ENCODE results near the gene POLR2F. TPM values are rescaled to one million over a fixed set of nuclear protein-coding genes. Genes with fewer than 3 reads are reported as not detected.

POLR2F gene
- polyA plus RNA-seq, 1 experiment: 87.4 TPM

DNA sequence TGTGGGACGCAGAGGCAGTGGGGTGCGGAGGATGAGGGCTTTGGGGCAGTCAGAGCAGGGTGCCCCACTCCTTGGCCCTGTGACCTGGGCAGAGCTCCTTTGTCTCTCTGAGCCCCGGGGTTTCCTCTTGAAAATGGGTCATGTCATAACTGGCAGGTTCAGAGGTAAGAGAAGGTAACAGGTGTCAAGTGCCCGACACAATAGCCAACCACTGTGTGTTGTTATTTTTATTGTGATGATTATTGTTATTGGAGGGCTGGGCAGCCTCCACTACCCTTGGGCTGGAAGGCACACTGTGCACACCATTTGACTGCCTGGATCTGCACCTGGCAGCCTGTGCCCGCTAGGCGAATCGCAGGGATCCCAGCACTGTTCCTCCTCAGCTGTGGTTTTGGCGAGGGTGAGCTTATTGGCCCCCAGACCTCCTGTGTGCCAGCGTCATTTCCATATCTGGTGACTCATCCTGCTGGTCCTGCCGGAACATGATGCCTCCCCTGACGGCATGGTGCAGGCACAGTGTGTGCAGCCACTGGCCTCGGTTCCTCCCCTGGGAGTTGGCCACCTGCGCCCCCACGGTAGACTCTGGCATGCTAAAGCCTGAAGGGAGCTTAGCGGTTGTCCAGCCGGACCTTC, 46.3 kb downstream of the POLR2F start:
- no peak for DNase-seq (ENCODE audit: low read depth, low spot score)
- no peaks in the 10 kb centered on the region for H3K9me3 ChIP-seq (ENCODE audit: control insufficient read depth, insufficient read depth, low read length)
- no peak overlapping the region for H3K4me3 ChIP-seq (ENCODE audit: low read depth, low read length)
- TF ChIP-seq, protein P1, sequence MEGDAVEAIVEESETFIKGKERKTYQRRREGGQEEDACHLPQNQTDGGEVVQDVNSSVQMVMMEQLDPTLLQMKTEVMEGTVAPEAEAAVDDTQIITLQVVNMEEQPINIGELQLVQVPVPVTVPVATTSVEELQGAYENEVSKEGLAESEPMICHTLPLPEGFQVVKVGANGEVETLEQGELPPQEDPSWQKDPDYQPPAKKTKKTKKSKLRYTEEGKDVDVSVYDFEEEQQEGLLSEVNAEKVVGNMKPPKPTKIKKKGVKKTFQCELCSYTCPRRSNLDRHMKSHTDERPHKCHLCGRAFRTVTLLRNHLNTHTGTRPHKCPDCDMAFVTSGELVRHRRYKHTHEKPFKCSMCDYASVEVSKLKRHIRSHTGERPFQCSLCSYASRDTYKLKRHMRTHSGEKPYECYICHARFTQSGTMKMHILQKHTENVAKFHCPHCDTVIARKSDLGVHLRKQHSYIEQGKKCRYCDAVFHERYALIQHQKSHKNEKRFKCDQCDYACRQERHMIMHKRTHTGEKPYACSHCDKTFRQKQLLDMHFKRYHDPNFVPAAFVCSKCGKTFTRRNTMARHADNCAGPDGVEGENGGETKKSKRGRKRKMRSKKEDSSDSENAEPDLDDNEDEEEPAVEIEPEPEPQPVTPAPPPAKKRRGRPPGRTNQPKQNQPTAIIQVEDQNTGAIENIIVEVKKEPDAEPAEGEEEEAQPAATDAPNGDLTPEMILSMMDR (IDR thresholded peaks at IDR 0.05; ENCODE audit: low read depth, low read length): no peak
- ChIA-PET CTCF (no interaction called here), POLR2A (no interaction called here)
- H3K27me3 ChIP-seq (ENCODE audit: control insufficient read depth, insufficient read depth, low read length): peaks cover 29% of the 10 kb centered on the region
- no peak overlapping the region for H3K27ac ChIP-seq (ENCODE audit: low read depth, low read length)

DNA sequence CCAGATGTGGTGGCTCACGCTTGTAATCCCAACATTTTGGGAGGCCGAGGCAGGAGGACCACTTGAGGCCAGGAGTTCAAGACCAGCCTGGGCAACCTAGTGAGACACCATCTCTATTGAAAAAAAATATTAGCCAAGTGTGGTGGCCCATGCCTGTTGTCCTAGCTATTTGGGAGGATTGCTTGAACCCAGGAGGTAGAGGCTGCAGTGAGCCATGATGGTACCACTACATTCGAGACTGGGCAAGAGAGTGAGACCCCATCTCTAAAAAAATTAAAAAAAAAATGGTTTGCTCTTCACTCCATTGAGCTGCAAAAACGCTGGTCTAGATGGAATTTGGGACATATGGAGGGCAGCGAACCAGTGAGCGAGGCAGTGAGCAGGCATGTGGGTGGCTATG, 52.4 kb downstream of the POLR2F start:
- Histone ChIP-seq H3K27me3 (ENCODE audit: control insufficient read depth, insufficient read depth, low read length) (peaks cover 15% of the 10 kb centered on the region), H3K4me3 (ENCODE audit: low read depth, low read length) (no peak overlapping the region), H3K9me3 (ENCODE audit: control insufficient read depth, insufficient read depth, low read length) (no peaks in the 10 kb centered on the region), H3K27ac (ENCODE audit: low read depth, low read length) (no peak overlapping the region)
- CTCF ChIA-PET: no interaction called here
- no peak for DNase-seq (ENCODE audit: low read depth, low spot score)
- TF ChIP-seq, protein P1 (IDR thresholded peaks at IDR 0.05; ENCODE audit: low read depth, low read length): no peak
- POLR2A ChIA-PET: interaction anchor here (0.7 kb wide), 1 partner anchor 9 kb away, joined by 3 read pairs; no protein-coding TSS in a partner anchor

DNA sequence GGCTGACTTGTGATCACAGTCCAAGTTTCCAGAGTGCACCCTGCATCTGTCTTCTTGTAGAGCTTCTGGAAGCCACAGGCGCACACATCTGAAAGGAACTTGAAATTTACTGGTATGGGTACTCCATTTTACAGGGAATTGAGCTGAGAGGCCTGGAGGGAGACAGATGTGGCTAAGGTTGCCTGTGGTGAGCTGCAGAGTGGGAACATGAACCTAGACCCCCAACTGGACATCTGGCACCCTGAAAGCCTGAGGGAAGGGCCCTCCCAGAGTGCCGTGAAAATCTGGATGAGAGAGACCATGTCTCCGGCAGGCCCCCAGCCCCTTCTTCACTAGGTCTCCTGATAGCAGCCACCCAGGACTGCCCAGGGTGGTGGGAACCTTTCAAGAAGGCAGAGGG, 53.4 kb downstream of the POLR2F start:
- DNase-seq (ENCODE audit: low read depth, low spot score): no peak
- POLR2A ChIA-PET: no interaction called here
- TF ChIP-seq, protein P1 (IDR thresholded peaks at IDR 0.05; ENCODE audit: low read depth, low read length): no peak
- no peaks in the 10 kb centered on the region for H3K9me3 ChIP-seq (ENCODE audit: control insufficient read depth, insufficient read depth, low read length)
- CTCF ChIA-PET: no interaction called here
- peaks cover 15% of the 10 kb centered on the region for H3K27me3 ChIP-seq (ENCODE audit: control insufficient read depth, insufficient read depth, low read length)
- no peak overlapping the region for H3K4me3 ChIP-seq (ENCODE audit: low read depth, low read length)
- no peak overlapping the region for H3K27ac ChIP-seq (ENCODE audit: low read depth, low read length)

DNA sequence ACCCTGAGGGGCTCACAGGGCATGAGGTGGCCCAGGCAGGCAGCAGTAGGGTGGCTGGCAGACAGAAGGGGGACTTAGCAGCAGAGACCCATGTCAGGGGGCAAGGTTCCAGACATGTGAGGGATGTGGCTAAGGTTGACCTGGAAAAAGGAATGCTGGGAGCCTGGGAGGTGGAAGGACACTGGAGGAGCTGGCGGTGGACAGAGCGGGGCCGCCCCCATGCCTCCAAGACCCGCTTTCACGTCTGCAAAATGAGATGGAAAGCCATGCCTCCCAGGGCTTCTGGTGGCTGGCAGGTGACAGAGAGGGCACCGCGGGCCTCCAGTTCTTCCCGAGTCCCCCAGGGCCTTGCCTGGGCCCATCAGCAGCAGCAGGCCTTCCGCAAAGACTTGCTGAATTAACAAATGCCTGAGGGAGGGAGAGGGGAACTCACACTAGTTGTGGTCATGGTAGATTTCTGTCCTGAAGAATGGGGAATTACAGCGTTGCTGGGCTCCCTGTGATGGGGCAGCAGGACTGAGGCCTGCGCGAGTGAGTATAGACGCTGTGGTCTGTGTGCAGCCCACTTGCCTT, 53.9 kb downstream of the POLR2F start:
- Histone ChIP-seq H3K27ac (ENCODE audit: low read depth, low read length) (no peak overlapping the region), H3K9me3 (ENCODE audit: control insufficient read depth, insufficient read depth, low read length) (no peaks in the 10 kb centered on the region), H3K4me3 (ENCODE audit: low read depth, low read length) (no peak overlapping the region), H3K27me3 (ENCODE audit: control insufficient read depth, insufficient read depth, low read length) (peaks cover 15% of the 10 kb centered on the region)
- TF ChIP-seq, protein P1 (IDR thresholded peaks at IDR 0.05; ENCODE audit: low read depth, low read length): no peak
- ChIA-PET CTCF (no interaction called here), POLR2A (no interaction called here)
- no peak for DNase-seq (ENCODE audit: low read depth, low spot score)

DNA sequence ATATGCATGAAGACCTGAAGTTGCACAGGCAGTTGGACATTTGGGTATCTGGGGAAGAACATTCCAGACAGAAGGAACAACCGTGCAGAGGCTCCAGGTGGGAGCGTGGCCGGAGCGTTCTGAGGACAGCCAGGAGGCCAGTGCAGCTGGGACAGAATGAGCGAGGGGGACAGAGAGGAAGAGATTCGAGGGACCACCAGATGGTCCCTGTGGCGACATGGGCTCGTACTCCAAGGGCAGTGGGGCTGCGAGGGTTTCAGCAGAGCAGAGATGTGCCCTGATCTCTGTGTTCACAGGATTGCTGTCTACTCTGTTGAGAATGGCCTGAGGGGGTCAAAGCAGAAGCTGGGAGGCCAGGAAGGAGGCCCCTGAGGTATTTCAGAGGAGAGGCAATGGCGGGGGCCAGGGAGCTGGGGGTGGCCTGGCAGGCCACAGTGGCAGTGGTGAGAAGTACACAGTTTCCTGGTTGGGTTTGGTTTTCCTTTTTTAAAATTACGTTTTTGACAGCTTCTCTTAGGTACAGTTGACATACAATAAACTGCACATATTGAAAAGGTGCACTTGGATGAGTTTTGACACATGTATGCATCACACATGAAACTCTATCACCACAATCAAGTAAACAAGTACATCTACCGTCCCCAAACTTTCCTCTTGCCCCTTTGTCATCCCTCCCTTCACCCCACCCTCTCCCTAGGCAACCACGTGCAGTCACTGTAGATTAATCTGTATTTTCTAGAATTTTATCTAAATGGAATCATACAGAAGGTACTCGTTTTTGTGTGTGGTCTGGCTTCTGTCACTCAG, 55.7 kb downstream of the POLR2F start:
- POLR2A ChIA-PET: no interaction called here

More for the DNA sequence above, 55.7 kb downstream of the POLR2F start:
- 0 out of 2 replicates have a peak, but pooled peaks cover 3% of the 10 kb centered on the region for H3K9me3 ChIP-seq (ENCODE audit: control insufficient read depth, insufficient read depth, low read length)
- no peak overlapping the region for H3K27ac ChIP-seq (ENCODE audit: low read depth, low read length)
- no peak overlapping the region for H3K4me3 ChIP-seq (ENCODE audit: low read depth, low read length)
- DNase-seq (ENCODE audit: low read depth, low spot score): no peak
- TF ChIP-seq, protein P1 (IDR thresholded peaks at IDR 0.05; ENCODE audit: low read depth, low read length): no peak
- CTCF ChIA-PET: no interaction called here
- peaks cover 15% of the 10 kb centered on the region for H3K27me3 ChIP-seq (ENCODE audit: control insufficient read depth, insufficient read depth, low read length)
